NCI-H524 treated with DMSO at 0.1 percent for 48 hours (cell line): ENCODE results near the gene PTCD1.
"Not testable (repeated sequence)": the region's sequence is repeated elsewhere in the genome, so short reads cannot be mapped to it uniquely, and the experiment has no call there.

ENCODE experiments used
- DNase-seq: peaks from one replicate; lab custom pipeline; 2025; lab: John Stamatoyannopoulos, UW

PTCD1 gene

DNA sequence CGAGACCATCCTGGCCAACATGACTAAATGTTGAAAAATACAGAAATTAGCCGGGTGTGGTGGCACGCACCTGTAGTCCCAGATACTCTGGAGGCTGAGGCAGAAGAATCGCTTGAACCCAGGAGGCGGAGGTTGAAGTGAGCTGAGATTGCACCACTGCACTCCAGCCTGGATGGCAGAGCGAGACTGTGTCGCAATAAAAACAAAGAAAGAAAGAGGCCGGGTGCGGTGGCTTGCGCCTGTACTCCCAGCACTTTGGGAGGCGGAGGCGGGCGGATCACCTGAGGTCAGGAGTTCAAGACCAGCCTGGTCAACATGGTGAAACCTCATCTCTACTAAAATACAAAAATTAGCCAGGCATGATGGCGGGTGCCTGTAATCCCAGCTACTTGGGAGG, 51.4 kb downstream of the PTCD1 start:
- not testable (repeated sequence) for DNase-seq

DNA sequence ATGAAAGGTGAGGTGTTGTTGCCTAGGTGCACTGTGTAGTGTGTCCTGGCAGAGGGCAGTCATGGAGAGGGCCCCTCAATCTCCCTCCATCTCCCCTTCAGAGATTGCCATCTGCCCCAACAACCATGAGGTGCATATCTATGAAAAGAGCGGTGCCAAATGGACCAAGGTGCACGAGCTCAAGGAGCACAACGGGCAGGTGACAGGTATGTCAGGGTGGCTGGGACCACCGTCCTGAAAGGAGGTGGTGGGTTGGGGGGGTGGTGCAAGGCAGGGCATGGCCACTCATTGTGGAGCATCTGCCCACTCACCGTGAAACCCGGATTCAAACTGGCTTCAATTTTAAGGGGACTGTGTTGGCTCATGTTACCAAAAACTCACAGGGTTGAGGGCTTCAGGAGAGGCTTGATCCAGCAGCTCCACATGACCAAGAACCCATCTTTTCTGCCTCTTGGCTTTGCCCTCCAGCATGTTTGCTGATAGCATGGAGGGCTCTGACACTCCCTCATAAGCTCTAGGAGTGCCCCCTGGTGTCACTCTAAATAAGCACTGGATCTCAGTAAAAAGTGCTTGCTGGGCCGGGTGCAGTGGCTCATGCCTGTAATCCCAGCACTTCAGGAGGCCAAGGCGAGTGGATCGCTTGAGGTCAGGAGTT, 51.9 kb downstream of the PTCD1 start:
- DNase-seq: no peak

DNA sequence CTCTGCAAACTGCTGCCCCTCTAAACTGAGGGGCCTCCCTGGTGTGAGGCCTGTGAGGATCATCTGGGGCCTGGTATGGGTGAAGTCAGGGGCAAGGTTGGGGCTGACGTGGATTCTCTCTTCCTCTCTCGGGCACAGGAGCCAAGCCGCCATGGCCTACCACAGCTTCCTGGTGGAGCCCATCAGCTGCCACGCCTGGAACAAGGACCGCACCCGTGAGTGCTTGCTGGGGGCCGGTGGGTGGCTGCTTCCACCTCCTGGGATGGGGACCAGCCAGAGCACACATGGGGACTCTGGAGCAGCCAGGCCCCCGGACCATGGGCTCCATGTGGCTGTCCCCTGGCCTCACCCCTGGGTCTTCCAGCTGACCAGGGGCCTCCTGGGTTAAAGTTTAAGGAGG, 53.0 kb downstream of the PTCD1 start:
- DNase-seq: no peak

DNA sequence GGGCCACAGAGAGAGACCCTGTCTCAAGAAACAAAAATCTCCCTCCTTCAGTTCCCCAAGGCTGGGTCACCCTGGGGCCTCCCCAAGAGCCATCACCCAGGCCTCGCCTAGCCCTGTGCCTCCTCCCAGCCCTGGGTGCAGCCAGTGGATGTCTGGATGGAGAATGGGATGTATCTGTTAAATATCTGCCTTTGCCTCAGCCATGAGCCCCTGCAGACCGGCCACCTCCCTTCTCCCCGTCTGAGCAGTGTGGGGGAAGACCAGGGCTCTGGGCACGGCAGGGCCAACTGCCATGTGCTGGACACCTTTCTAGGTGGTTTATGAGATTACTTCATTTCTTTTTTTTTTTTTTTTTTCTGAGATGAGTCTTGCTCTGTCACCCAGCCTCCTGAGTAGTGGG, 54.1 kb downstream of the PTCD1 start:
- no peak for DNase-seq

DNA sequence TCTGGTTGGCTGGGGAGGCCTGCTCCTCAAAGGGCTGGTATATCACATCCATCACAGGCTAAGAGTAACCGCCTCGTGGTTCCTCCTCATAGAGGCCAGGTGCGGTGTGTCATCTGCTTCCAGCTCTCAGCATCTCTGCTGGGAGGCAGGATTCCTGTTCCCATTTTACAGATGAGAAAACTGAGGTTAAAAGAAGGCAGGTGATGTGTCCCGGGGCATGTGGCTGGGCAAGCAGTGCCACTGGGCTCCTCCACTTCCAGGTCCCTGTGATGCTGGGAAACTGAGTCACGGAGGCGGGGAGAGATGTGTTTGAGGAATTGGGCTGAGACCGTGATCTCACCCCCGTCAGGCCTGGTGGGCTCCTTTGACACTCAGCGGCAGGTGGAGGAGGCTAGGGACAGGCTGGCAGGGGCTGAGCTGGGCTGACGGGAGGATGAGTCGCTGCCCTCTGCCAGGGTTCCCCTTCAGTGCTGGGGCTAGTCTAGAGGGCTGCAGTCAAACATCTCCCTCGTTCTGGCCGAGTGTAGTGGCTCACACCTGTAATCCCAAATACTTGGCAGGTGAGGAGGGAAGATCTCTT, 54.7 kb downstream of the PTCD1 start:
- DNase-seq: no peak

DNA sequence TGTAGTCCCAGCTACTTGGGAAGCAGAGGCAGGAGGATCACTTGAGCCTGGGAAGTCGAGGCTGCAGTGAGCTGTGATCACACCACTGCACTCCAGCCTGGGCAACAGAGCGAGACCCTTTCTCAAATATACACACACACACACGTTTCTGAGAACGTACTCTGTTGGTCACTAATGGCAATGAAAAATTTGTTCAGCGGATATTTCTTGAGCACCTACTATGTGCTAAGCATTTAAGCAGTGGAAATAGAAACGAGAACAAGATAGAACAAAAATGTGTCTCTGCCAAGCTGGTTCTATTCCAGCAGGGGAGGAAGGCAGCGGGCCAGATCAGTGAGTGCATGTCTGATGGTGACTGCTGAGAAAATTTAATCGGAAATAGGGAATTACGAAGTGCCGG, 55.4 kb downstream of the PTCD1 start:
- DNase-seq: no peak

DNA sequence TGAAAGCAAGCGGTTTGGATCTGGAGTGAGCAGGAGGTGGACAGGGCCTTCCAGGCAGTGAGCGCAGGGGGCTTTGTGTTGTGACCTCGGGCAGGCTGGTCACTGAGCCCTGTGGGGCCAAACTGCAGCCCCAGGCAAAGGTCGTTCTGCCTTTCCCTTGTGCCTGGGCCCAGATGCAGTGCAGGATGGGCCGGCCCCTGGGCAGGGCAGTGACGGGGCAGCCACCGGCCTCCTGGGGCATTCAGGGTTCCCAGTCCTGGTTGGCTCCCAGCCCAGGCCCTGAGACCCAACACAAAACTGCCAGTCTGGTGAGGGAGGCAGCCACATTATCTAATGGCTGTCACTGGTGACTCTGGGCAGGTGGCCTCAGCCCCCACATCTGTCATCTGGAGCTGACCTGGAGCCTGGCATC, 56.9 kb downstream of the PTCD1 start:
- DNase-seq: no peak

DNA sequence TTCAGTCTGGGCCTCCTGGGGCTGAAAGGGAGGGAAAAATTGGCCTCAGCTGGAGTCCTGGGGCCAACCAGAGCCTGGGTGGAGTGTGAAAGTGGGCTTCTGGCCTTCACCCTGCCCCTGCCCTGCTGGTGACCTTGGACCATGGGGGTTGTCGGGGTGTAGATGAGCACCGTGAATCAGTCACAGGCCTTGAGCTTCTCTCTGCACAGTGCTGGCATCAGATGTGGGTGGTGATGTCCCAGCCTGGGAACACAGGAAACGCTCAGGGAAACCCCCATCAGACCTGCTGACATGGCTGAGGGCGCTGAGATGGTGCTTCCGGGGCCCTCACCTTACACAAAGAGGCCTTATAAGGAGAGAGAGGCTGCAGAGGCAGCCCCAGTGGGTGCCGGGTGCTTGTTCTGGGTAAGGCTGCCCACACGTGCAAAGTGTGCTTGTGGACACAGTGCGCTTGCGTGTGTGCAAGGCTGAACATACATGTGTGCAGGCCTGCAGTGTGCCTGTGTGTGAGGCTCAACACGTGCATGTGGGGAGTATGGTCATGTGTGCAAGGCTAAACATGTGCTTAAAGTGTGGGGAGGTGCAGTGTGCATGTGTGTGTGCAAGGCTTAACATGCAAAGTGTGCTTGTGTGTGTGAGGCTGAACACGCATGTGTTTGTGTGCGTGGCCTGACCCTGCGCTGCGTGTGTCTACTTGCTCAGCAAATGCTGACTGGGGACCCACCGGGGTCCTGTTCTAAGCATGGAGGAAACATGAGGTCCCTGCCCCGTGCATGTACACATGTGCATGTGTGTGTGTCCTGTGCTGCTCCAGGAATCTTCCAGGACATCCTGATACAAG, 57.6 kb downstream of the PTCD1 start:
- DNase-seq: no peak

DNA sequence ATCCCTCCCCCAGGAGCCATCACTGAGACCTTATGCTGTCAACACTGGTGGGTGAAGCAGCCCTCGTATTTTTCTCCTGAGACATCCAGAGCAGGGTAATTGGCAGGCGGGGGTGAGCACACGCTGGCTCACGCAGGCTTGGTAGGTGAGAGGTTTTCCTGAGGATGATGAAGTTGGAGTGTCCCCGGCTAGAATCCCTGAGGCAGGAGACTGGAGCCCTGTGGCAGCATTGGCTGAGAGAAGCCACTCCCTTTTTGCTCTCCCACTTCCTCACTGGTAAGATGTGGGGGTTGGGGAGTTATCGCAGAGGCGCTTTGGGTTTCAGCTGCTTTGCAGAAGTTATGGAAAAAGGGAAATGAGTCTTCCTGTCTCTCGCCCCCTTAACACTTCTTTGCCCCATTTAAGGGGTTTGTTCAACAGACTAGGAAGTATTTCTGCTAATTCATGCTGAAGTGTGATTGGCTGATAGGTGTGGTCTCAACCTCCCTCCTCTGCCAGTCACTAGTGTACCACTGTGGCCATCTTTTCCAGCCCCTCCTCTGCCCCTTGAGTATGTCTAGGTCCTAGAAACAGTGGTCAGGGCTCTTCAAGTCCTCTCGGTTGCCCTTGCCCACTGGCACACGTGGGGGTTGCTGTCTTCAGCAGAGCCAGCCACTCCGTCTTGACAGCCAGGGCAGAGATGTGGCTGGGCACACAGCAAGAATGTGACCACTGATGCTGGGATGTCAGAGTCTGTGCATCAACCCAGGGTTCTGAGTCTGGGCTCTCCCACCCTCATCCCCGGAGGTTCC, 58.4 kb downstream of the PTCD1 start:
- DNase-seq: no peak

DNA sequence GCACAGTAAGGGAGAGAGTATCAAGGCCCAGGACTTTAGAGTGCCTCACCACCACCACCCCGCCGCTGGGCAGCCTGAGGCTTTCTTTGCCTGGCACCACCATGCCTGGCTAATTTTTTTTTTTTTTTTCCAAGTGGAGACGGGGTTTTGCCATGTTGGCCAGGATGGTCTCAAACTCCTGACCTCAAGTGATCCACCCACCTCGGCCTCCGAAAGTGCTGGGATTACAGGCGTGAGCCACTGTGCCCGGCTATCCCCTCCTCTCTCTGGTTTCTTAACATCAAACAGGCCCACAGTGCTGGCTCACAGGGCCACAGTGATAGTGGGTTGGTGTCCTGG, 58.9 kb downstream of the PTCD1 start:
- not testable (repeated sequence) for DNase-seq

DNA sequence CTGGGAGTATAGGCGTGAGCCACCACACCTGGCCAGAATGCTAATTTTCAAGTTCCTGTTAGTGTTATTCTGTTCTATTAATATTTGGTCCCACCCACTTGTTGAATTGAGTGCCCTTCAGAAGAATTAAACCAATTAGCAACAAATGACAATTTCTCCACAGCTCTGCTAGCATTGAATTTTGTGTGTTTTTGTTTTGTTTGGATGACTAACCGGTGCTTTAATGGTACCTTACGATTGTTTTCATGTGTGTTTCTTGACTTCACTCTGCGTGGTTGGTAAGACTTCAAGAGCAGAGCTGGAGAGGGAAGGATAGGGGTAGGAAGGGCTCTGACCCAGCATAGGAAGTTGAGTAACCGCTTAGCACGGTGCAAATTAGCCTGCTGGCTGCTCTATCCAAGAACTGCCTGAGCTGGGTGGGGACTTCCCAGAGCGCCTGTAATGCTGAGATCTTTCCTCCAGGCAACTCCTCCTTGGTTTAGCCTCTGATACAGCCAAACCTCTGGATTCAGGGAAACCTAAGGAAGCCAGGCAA, 59.5 kb downstream of the PTCD1 start:
- DNase-seq: no peak

DNA sequence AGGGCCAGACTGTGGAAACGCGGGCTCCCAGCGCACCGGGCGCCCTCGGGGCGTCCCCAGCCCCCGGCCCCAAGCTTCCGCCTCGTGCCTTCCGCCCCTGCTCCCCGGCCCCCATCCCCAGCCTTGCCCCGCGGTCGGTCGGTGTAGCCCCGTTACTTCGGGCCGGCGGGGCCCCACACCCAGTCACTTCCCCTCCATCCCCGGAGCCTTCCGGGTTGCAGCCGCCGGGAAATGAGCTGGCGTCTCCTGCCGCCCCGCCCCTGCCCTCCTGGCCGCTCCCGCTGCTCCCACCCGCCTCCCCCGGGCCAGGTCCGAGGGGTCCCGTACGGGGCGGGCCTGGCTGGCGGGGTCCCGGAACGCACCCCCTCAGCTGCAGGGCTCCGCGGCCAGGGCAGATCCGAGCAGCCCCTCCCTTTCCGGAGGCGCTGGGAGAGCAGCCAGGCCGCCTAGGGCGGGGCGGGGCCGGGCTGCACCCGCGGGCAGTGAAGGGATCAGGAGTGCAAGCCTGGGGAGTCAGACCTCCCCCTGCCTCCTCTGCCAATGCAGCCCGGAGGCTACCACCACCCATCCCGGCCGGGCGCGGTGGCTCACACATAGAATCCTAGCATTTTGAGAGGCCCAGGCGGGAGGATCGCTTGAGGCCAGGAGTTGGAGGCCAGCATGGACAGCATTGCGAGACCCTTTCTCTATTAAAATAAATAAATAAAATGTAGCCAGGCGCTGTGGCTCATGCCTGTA, 63.4 kb downstream of the PTCD1 start:
- no peak for DNase-seq

DNA sequence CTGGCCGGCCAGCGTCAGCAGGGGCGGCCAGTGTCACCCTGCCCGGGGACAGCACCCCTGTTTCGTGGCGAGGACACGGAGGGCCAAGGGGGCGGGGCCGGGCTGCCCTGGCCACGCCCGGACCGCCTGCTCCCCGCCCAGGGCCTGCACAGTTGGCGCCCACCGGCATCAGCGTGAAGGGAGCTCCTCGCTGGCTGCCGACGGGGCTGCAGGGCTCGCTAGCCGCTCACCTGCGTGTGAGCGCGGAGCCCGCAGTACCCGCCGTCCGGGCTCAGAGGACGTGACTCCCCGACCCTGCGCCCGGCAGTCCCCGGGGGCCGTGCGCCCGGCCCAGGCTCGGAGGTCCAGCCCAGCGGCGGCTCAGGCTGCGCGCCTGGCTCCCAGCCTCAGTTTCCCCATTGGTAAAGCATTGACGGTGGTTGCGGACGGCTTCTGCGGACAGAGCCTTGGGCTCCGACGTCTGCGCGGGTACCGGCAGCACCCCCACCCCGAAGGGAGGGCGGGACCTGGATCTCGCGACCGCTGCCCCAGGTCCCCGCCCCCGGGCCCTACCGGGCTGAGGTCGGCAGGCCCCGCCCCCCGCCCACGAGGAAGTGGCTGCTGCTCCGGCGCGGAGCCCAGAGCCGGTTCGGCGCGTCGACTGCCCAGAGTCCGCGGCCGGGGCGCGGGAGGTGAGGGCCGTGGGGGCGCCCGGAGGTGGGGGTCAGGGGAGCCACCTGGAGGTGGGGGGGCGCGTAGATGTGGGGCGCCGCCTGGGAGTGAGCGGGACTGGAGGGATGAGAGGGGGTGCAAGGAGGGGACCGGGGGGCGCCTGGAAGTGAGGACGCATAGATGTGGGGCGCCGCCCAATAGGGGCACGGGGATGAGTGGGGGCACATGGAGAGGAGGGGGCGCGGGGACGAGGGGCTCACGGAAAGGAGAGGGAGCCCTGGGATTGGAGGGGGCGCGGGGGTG, 64.2 kb downstream of the PTCD1 start, which contains the start of gene ARPC1B:
Gene ARPC1B (plus strand): TSS at position 620 of the 954 bp plus-strand sequence. CDS start 10,985 bp downstream, outside the sequence.
- DNase-seq: no peak

DNA sequence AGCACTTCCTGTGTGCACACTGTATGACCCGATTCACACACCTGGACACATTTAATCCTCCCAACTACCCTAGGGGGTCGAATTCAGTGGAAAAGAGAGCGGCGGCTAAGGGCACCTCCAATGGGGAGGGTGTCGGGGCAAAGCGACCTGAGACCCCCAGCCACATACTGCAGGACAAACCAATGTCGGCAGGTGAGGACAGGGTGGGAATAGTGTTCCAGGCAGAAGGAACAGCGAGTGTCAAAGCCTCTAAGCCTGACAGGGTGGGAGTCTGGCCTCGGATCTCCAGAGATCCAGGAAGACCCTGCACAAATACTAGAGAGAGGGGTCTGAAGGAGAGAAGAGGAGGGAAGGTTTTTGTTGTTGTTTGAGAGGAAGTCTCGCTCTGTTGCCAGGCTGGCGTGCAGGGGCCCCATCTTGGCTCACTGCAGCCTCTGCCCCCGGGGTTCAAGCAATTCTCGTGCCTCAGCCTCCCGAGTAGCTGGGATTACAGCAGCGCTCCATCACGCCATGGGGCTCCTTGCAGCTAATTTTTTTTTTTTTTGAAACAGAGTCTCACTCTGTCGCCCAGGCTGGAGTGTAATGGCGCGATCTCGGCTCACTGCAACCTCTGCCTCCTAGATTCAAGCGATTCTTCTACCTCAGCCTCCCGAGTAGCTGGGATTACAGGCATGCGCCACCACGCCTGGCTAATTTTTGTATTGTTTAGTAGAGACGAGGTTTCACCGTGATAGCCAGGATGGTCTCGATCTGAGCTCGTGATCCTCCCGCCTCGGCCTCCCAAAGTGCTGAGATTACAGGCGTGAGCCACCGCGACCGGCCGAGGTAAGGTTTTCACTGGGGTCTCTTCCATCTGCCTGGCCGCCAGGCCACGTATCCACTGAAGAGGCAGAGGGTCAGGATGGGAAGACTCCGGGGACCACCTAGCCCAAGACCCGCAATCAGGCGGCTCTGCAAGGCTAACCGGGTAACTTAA, 65.2 kb downstream of the PTCD1 start:
- no peak for DNase-seq

DNA sequence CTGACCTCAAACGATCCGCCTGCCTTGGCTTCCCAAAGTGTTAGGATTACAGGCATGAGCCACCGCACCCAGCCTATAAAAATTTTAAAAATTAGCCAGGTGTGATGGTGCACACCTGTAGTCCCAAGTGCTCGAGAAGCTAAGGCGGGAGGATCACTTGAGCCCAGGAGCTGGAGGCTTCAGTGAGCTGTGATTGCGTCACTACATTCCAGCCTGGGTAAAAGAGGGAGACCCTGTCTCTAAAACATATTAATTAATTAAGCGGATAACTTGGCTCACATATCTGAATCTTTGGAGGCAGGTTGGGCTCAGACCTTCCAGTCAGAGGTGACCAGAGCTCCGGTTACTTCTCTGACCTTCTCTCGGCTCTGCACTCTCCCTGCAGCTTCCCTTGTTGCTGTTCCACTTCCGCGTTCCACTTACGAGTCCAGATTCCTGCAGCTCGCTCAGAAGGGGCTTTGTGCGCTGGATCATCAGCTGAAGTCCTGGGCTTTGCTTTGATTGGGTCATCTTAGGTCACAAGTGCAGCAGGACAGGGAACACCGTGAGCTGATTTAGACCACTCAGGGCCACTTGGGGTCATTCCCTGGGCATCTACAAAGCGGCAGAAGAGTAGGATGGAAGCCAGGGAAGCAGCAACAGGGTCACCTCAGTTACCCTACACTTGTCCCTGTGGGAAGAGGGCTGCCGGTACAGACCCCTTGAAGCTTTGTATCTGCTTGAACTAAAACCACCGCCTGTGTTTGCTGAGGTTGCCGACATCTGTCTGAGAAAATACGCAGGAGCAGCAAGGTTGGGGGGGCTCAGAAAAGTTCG, 66.1 kb downstream of the PTCD1 start:
- no peak for DNase-seq

DNA sequence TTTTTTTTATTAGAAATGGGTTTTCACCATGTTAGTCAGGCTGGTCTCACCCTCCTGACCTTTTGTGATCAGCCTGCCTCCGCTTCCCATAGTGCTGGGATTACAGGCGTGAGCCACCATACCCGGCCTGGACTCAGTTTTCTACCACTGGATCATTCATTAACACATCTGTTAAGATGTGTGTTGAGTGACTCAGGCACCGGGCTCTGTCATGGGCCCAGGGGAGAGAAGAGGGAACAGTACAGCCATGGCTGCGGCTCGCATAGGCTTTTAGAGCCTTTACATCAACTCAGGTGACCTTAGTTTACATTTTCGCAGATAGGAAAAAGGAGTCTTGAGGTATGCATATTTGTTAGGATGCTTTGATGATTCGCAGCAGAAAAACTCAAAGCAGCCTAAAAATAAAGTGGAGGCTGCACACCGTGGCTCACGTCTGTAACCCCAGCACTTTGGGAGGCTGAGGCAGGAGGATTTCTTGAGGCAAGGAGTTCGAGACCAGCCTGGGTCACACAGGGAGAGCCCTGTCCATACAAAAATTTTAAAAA, 67.2 kb downstream of the PTCD1 start:
- DNase-seq: no peak

DNA sequence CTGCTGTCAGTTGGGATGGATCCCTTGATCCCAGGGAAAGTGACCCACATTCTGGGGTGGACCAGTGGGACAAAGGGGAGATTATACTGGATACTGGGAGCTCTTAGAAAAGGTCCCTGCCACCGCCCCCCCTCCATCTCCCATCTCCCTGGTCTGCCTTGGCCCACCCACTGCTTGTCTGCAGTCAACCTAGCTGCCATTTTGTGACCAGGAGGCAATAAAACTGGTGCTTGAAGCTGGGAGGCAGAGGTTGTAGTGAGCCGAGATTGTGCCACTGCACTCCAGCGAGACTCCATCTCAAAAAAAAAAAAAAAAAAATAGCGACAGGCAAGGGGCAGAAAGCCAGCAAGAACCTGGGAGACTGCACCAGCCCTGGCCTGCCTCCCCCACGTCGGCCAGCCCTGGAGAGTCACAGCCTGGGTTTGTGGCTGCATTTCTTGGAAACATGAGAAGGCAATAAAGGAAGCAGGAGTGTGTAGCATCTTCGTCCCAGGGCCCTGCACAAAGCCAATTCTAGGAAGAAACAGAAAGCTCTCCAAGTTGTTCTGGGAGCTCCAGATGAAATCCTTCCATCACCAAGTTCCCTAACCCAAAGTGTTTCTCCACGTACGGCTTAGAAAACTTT, 68.7 kb downstream of the PTCD1 start:
- no peak for DNase-seq
